Frontal cortex (tissue), 4 donors: ENCODE results near the gene SLAMF7. TPM values are rescaled to one million over a fixed set of nuclear protein-coding genes. Genes with fewer than 3 reads are reported as not detected.

Experiments used
- DNase-seq, 2 donors: peaks; one replicate each; pipeline ENCODE4 v3.0.0; 2012; ENCODE audit warnings: low spot score in 2 of 2
- FAIRE-seq: peaks from 2 replicates; lab custom pipeline; 2012; peaks lifted over from hg19 to GRCh38; lab: Jason Lieb, UNC
- total RNA-seq: library from RNA; depleted of rRNA; stranded (reverse); fragments of >200 nt; gene quantifications from one replicate; pipeline ENCODE4 v1.2.3, GENCODE V29; 2014
- donor health status: control.
- donor health status: control.
- donor health status: control.

SLAMF7 gene
- total RNA-seq, 1 donor from 2014 or later, result not detected

GRCh38 chr1:160744199-160744851 lies 5.3 kb downstream of the SLAMF7 start:
- DNase-seq (no peak), FAIRE-seq (no peak)

GRCh38 chr1:160744852-160745520 lies 5.9 kb downstream of the SLAMF7 start:
- DNase-seq (no peak), FAIRE-seq (no peak)

GRCh38 chr1:160745551-160745950 lies 6.5 kb downstream of the SLAMF7 start:
- no peak for FAIRE-seq
- DNase-seq, result no peak

GRCh38 chr1:160746836-160747500 lies 7.9 kb downstream of the SLAMF7 start:
- DNase-seq, result no peak
- no peak for FAIRE-seq

GRCh38 chr1:160747717-160748116 lies 8.7 kb downstream of the SLAMF7 start:
- DNase-seq, result no peak
- FAIRE-seq, result no peak

- DNase-seq (no peak), FAIRE-seq (no peak)
Observed at GRCh38 chr1:160748181-160748877, 9.3 kb downstream of the SLAMF7 start.

GRCh38 chr1:160748878-160749269 lies 9.8 kb downstream of the SLAMF7 start:
- FAIRE-seq (no peak), DNase-seq (no peak)

- FAIRE-seq (no peak), DNase-seq (no peak)
Observed at GRCh38 chr1:160750608-160751007, 11.6 kb downstream of the SLAMF7 start.

GRCh38 chr1:160752406-160752805 lies 13.4 kb downstream of the SLAMF7 start:
- FAIRE-seq (no peak), DNase-seq (no peak)

- FAIRE-seq (no peak), DNase-seq (no peak)
Observed at GRCh38 chr1:160752924-160753323, 13.9 kb downstream of the SLAMF7 start.

GRCh38 chr1:160753594-160753993 lies 14.5 kb downstream of the SLAMF7 start:
- no peak for FAIRE-seq

GRCh38 chr1:160755461-160755860 lies 16.4 kb downstream of the SLAMF7 start:
- FAIRE-seq (no peak), DNase-seq (no peak)

More at GRCh38 chr1:160753594-160753993, 14.5 kb downstream of the SLAMF7 start:
- DNase-seq, result no peak

GRCh38 chr1:160755911-160756848 lies 17.1 kb downstream of the SLAMF7 start:
- DNase-seq (no peak), FAIRE-seq (no peak)

- DNase-seq (no peak), FAIRE-seq (no peak)
Observed at GRCh38 chr1:160756849-160757201, 17.8 kb downstream of the SLAMF7 start.

- FAIRE-seq, result no peak
- DNase-seq, result no peak
Observed at GRCh38 chr1:160758521-160758920, 19.5 kb downstream of the SLAMF7 start.

- DNase-seq (no peak), FAIRE-seq (no peak)
Observed at GRCh38 chr1:160759740-160760139, 20.7 kb downstream of the SLAMF7 start.

- DNase-seq (no peak), FAIRE-seq (no peak)
Observed at GRCh38 chr1:160761046-160761445, 22.0 kb downstream of the SLAMF7 start.

- no peak for FAIRE-seq
- no peak for DNase-seq
Observed at GRCh38 chr1:160761886-160762285, 22.8 kb downstream of the SLAMF7 start.

- DNase-seq (no peak), FAIRE-seq (no peak)
Observed at GRCh38 chr1:160763993-160764392, 24.9 kb downstream of the SLAMF7 start.
